Activated naive CD4-positive, alpha-beta T cell (primary cell): ENCODE measurements around the gene CFAP57.

Source experiments
- DNase-seq, 4 experiments: peaks; one replicate each; lab custom pipeline; 2025; lab: John Stamatoyannopoulos, UW

The CFAP57 gene

GRCh38 chr1:43299101-43299500, 127.0 kb downstream of the CFAP57 start:
- no peak for DNase-seq

DNA sequence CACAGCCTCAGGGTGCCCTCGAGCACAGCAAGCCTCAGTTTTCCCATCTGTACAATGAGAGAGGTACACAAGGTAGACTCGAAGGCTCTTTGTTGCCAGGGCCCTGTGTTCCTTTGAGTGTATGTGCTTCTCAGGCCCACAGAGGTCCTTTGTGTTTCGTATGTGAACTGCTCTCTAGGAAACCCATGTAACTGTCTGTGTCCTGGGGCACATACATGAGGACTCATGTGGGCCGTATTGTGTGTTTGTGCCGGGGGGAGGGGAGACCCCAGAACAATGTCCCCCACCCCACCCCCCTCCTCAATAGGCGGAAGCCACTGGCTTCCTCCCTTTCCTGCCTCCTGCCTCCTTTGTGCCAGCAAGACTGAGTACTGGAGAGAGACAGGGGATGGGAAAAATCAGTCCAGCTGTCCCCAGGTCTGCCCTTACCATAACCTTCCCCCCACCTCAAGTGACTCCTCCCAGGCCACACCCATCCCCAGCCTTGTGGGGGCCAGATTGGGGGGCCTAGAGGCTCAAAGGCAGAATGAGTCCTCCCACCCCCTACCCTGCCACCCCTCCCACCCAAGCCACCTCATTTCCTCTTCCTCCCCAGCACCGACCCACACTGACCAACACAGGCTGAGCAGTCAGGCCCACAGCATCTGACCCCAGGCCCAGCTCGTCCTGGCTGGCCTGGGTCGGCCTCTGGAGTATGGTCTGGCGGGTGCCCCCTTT, 128.4 kb downstream of the CFAP57 start, which contains the start of gene TIE1:
TSS of gene TIE1 (plus strand) at position 605 of the 717 bp plus-strand sequence. CDS start at position 695, 90 bp downstream.
- no peak for DNase-seq

DNA sequence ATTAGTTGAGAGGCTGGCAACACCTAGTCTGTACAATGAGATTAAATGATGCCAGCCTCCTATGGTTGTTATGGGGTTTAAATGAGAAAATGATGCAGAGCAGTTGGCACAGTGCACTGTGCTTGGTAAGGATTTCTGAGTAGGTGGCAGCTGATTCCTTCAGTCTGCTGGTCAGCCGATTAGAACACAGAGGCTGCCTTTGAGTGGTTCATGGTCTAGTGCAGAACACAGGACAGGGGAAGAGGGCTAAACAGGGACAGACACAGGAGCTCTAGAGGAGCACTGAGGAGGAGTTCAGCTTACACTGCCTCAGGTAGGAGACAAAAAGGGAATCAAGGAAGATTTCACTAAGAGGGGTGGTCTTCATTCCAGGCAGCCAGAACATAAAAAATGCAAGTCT, 130.1 kb downstream of the CFAP57 start:
- no peak for DNase-seq

DNA sequence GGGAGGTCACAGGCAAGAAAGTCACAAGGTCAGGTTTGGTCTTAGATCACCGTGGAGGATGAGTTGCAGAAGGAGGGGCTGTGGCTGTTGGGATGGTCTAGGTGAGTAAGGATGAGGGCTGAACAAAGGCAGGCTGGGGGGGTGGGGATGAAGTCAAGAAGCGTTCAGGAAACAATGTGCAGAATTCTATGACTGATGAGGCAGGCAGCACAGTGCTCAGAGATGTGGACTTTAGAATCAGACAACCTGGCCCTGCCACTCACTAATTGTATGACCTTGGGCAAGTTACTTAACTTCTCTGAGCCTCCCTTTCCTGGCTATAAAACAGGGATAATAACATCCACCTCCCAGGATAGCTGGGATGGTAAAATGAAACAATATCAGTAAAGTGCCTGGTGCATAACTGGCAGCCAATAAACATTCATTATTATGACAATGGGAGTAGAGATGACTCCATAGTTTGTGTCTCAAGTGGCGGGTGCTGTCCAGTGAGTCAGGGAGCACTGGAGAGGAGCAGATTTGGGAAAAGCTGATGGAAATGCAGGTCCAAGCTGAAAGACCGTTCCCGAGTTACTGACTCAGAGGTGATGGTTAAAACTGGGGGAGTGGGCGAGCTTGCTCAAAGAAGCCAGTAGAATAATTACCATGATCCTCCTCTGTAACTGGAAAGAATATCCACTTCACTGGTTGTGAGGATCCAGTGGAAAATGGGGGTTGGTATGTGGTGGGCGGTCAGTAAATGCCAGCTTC, 130.8 kb downstream of the CFAP57 start:
- DNase-seq, result no peak

- no peak for DNase-seq
Observed at GRCh38 chr1:43303471-43304313, 131.6 kb downstream of the CFAP57 start.
